Fibroblast of lung (primary cell): ENCODE data around the gene PALLD. TPM values are rescaled to one million over a fixed set of nuclear protein-coding genes. Genes with fewer than 3 reads are reported as not detected.

Experiments used
- DNase-seq, 2 donors: peaks; one replicate each; pipeline versions ENCODE4 v3.0.0 to v3.0.0-alpha.2; 2010; ENCODE audit warnings: low read depth in 2 of 2
- H2AFZ ChIP-seq: 2 replicates; pipeline ENCODE4 v1.5.1; 2012; ENCODE audit warnings: low read length, control low read depth, inconsistent platforms
- H3K27ac ChIP-seq: 2 replicates; pipeline ENCODE4 v1.5.1; 2011; ENCODE audit warnings: low read length, control low read depth; ENCODE audit not compliant: insufficient read depth
- H3K27me3 ChIP-seq: 2 replicates; pipeline ENCODE4 v1.5.1; 2011; ENCODE audit warnings: mild to moderate bottlenecking, low read length; ENCODE audit not compliant: control insufficient read depth, insufficient read depth
- H3K36me3 ChIP-seq: 2 replicates; pipeline ENCODE4 v1.5.1; 2011; ENCODE audit warnings: low read length; ENCODE audit not compliant: control insufficient read depth, insufficient read depth
- H3K4me1 ChIP-seq: 2 replicates; pipeline ENCODE4 v1.5.1; 2011; ENCODE audit warnings: low read length; ENCODE audit not compliant: control insufficient read depth, insufficient read depth; ENCODE audit errors: extremely low read depth
- H3K4me2 ChIP-seq: 2 replicates; pipeline ENCODE4 v1.5.1; 2011; ENCODE audit warnings: low read length, control low read depth; ENCODE audit not compliant: insufficient read depth; ENCODE audit errors: extremely low read depth
- H3K4me3 ChIP-seq, 4 experiments: fragments of 200-600 bp in 1 of 4; sonication (generic) in 1 of 4; replicated peaks in 1 of 4; 2 replicates each; pipeline ENCODE4 v1.5.1; 2011 to 2016; ENCODE audit warnings: low read length in 4 of 4, low read depth in 3 of 4, mild to moderate bottlenecking in 3 of 4, control low read depth in 2 of 4, inconsistent platforms in 1 of 4, mixed read lengths in 1 of 4; ENCODE audit not compliant: insufficient read depth in 1 of 4; ENCODE audit errors: control extremely low read depth in 1 of 4
- H3K79me2 ChIP-seq: 2 replicates; pipeline ENCODE4 v1.5.1; 2012; ENCODE audit warnings: mild to moderate bottlenecking, low read length, inconsistent platforms; ENCODE audit not compliant: control insufficient read depth, insufficient read depth
- H3K9ac ChIP-seq: 2 replicates; pipeline ENCODE4 v1.5.1; 2011; ENCODE audit warnings: mild to moderate bottlenecking, low read length, control low read depth; ENCODE audit not compliant: insufficient read depth
- H3K9me3 ChIP-seq: 2 replicates; pipeline ENCODE4 v1.5.1; 2012; ENCODE audit warnings: low read depth, low read length; ENCODE audit not compliant: control insufficient read depth, insufficient read depth
- H4K20me1 ChIP-seq: 2 replicates; pipeline ENCODE4 v1.5.1; 2011; ENCODE audit warnings: low read length; ENCODE audit not compliant: control insufficient read depth, insufficient read depth; ENCODE audit errors: extremely low read depth
- EZH2 ChIP-seq: IDR thresholded peaks from 2 replicates; pipeline ENCODE4 v1.5.1; 2012; ENCODE audit warnings: low read length, control low read depth, mild to moderate bottlenecking; ENCODE audit errors: missing control alignments
- polyA plus RNA-seq, 2 donors: library from polyadenylated mRNA; depleted of rRNA in 1 of 2; stranded (reverse) in 1 of 2; unstranded in 1 of 2; fragments of >200 nt; gene quantifications; 2 replicates each; pipeline ENCODE4 v1.2.1, GENCODE V29; 2011 to 2012; ENCODE audit warnings: missing spikeins in 1 of 2
- total RNA-seq: library from RNA; depleted of rRNA; stranded (reverse); fragments of >200 nt; gene quantifications from 2 replicates; pipeline ENCODE4 v1.2.1, GENCODE V29; 2014
- TF ChIP-seq, protein P1 (sequence below), 2 donors: IDR thresholded peaks in 1 of 2; conservative IDR thresholded peaks in 1 of 2; 1 replicate in 1 of 2; 2 replicates in 1 of 2; pipeline ENCODE4 v1.5.1; 2011 to 2012; ENCODE audit warnings: low read length in 2 of 2, control low read depth in 1 of 2, inconsistent platforms in 1 of 2, low read depth in 1 of 2, mild to moderate bottlenecking in 1 of 2

The PALLD gene
- total and polyA plus RNA-seq, 2 donors (not counting 1 experiment from before 2014, with no cell fraction given): 200 to 205 TPM

GRCh38 chr4:168705121-168705520, 208.3 kb downstream of the PALLD start:
- no peaks in the 10 kb centered on the region for H3K79me2 ChIP-seq
- no peaks in the 10 kb centered on the region for H3K36me3 ChIP-seq
- TF ChIP-seq, protein P1, sequence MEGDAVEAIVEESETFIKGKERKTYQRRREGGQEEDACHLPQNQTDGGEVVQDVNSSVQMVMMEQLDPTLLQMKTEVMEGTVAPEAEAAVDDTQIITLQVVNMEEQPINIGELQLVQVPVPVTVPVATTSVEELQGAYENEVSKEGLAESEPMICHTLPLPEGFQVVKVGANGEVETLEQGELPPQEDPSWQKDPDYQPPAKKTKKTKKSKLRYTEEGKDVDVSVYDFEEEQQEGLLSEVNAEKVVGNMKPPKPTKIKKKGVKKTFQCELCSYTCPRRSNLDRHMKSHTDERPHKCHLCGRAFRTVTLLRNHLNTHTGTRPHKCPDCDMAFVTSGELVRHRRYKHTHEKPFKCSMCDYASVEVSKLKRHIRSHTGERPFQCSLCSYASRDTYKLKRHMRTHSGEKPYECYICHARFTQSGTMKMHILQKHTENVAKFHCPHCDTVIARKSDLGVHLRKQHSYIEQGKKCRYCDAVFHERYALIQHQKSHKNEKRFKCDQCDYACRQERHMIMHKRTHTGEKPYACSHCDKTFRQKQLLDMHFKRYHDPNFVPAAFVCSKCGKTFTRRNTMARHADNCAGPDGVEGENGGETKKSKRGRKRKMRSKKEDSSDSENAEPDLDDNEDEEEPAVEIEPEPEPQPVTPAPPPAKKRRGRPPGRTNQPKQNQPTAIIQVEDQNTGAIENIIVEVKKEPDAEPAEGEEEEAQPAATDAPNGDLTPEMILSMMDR (conservative IDR thresholded peaks at IDR 0.05 in 1 of 2, IDR thresholded peaks at IDR 0.05 in 1 of 2; ENCODE audit: low read depth in 1 of 2, low read length in 2 of 2): no peak
- H4K20me1 ChIP-seq: no peaks in the 10 kb centered on the region
- no peaks in the 10 kb centered on the region for H3K27me3 ChIP-seq
- H3K9ac ChIP-seq: no peak overlapping the region
- no peaks in the 10 kb centered on the region for H3K4me1 ChIP-seq
- no peak for DNase-seq
- H3K27ac ChIP-seq: no peak overlapping the region
- no peak overlapping the region for H2AFZ ChIP-seq
- no peak overlapping the region for H3K4me3 ChIP-seq
- no peak overlapping the region for H3K4me2 ChIP-seq
- H3K9me3 ChIP-seq: no peaks in the 10 kb centered on the region

GRCh38 chr4:168707205-168707604, 210.4 kb downstream of the PALLD start:
- H3K9me3 ChIP-seq: no peaks in the 10 kb centered on the region
- no peak overlapping the region for H3K27ac ChIP-seq
- no peak for DNase-seq
- no peaks in the 10 kb centered on the region for H3K27me3 ChIP-seq
- no peak overlapping the region for H3K4me2 ChIP-seq
- no peaks in the 10 kb centered on the region for H3K36me3 ChIP-seq
- TF ChIP-seq EZH2: no peak
- TF ChIP-seq, protein P1 (conservative IDR thresholded peaks at IDR 0.05 in 1 of 2, IDR thresholded peaks at IDR 0.05 in 1 of 2; ENCODE audit: low read depth in 1 of 2, low read length in 2 of 2): no peak
- H3K4me3 ChIP-seq: no peak overlapping the region
- peaks cover 5% of the 10 kb centered on the region for H3K4me1 ChIP-seq
- no peaks in the 10 kb centered on the region for H4K20me1 ChIP-seq
- no peak overlapping the region for H3K9ac ChIP-seq
- H3K79me2 ChIP-seq: no peaks in the 10 kb centered on the region
- no peak overlapping the region for H2AFZ ChIP-seq

DNA sequence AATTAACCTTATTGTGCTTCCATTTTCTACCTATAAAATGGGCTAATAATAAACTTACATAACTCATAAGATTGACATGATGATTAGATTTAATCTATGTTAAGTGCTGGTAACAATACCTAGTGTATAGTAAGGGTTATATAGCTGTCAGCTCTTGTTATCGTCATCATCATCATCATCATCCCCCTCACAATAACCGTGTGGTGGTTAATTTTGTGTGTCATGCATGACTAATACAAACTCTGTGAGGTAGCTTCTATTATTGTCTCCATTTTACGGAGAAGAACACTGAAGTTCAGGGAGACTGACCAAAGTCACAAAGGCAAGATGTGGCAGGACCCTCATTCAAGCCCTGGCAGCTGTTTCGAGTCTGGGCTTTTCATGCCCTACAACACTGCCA, 211.3 kb downstream of the PALLD start:
- DNase-seq: peak in 1 of 2 donors; percentile 60
- H3K36me3 ChIP-seq: no peaks in the 10 kb centered on the region
- TF ChIP-seq EZH2: no peak
- TF ChIP-seq, protein P1 (conservative IDR thresholded peaks at IDR 0.05 in 1 of 2, IDR thresholded peaks at IDR 0.05 in 1 of 2; ENCODE audit: low read depth in 1 of 2, low read length in 2 of 2): no peak
- no peaks in the 10 kb centered on the region for H3K79me2 ChIP-seq
- no peak overlapping the region for H3K4me2 ChIP-seq
- H4K20me1 ChIP-seq: no peaks in the 10 kb centered on the region
- H3K9ac ChIP-seq: no peak overlapping the region
- no peak overlapping the region for H3K4me3 ChIP-seq
- no peak overlapping the region for H2AFZ ChIP-seq
- H3K9me3 ChIP-seq: no peaks in the 10 kb centered on the region
- no peak overlapping the region for H3K27ac ChIP-seq
- no peaks in the 10 kb centered on the region for H3K27me3 ChIP-seq
- H3K4me1 ChIP-seq: peaks cover 5% of the 10 kb centered on the region
